PFSK-1 (cell line): ENCODE measurements around the gene PEAR1.

ENCODE experiments used
- FOXP2 ChIP-seq: optimal IDR thresholded peaks from 2 replicates; pipeline ENCODE3; 2011; ENCODE audit warnings: borderline replicate concordance, control low read depth, inconsistent platforms; ENCODE audit not compliant: insufficient read depth; ENCODE audit errors: extremely low read length, extremely low read depth
- POLR2AphosphoS5 ChIP-seq: IDR thresholded peaks from 2 replicates; pipeline ENCODE4 v1.6.1; 2012; ENCODE audit warnings: low read depth, mild to moderate bottlenecking, control low read depth, low read length, moderate library complexity
- REST ChIP-seq, 2 experiments: IDR thresholded peaks; 2 replicates each; pipeline versions ENCODE4 v1.6.1 to v1.8.0; 2011 to 2012; ENCODE audit warnings: low read depth in 2 of 2, low read length in 2 of 2, control low read depth in 1 of 2, inconsistent platforms in 1 of 2, mild to moderate bottlenecking in 1 of 2, moderate library complexity in 1 of 2; ENCODE audit not compliant: insufficient read depth in 1 of 2
- SIN3A ChIP-seq: IDR thresholded peaks from 2 replicates; pipeline ENCODE4 v1.6.1; 2012; ENCODE audit warnings: mild to moderate bottlenecking, low read length, moderate library complexity, borderline replicate concordance; ENCODE audit not compliant: insufficient read depth
- TAF1 ChIP-seq: IDR thresholded peaks from 2 replicates; pipeline ENCODE4 v1.6.1; 2012; ENCODE audit warnings: low read length, control low read depth, borderline replicate concordance; ENCODE audit not compliant: insufficient read depth

Gene PEAR1

DNA sequence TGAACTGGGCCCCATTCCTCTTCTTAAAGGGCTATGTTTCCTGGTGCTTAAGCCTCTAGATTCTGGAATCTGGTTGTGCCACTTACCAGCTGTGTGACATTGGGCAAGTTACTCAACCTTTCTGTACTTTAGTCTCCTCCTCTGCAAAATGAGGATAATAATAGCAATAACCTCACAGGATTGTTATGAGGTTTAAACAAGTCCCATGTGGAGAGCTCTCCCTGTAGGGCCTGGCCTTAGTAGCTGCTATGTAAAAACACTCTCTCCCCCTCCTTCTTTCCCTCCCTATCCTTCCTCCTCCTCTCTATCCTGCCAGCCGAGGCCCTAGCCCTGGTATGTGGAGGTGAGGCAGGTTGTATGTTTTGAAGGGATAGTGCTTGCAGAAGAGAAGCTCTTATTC, 8.2 kb upstream of the PEAR1 start:
- no peak for TF ChIP-seq SIN3A
- TF ChIP-seq REST (IDR thresholded peaks at IDR 0.05; ENCODE audit: insufficient read depth in 1 of 2, low read depth in 2 of 2, low read length in 2 of 2): no peak
- no peak for TF ChIP-seq POLR2AphosphoS5
- no peak for TF ChIP-seq TAF1
- TF ChIP-seq FOXP2: no peak

- TF ChIP-seq TAF1 (no peak), SIN3A (no peak), REST (IDR thresholded peaks at IDR 0.05; ENCODE audit: insufficient read depth in 1 of 2, low read depth in 2 of 2, low read length in 2 of 2) (no peak), POLR2AphosphoS5 (no peak), FOXP2 (no peak)
Measured at GRCh38 chr1:156885880-156886355, 7.6 kb upstream of the PEAR1 start.

DNA sequence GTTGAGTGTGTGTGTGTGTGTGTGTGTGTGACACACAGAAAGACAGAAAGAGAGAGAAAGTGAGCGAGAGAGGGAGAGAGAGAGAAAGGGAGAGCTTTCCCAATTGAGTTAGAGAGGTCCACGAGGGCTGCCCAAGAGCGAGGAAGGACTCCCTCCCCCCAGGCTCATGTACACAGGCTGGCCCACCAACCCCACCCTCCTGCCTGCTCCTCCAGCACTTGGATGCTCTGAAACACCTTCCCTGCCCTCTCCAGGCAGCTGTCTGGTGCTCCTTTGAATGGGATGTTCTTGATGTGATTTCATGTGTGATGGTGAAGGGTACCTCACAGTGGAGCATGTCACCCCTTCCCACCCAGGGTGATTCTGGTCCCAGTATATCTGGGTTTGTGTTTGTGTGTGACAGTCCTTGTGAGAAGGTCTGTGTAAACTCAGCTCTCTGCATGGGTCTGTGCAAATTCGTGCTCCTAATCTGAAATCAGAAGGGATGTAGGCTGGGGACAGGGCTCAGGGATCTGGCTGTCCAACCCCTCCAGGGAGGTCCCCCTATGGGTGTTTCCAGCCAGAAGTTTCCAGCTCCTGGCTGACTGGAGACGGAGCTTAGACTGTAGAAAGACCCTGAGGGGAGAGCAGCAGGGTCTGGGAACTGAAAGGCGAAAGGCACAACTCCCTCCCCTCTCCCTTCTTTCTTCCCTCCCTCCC, 6.8 kb upstream of the PEAR1 start:
- TF ChIP-seq FOXP2 (no peak), POLR2AphosphoS5 (no peak), TAF1 (no peak), SIN3A (no peak), REST (IDR thresholded peaks at IDR 0.05; ENCODE audit: insufficient read depth in 1 of 2, low read depth in 2 of 2, low read length in 2 of 2) (no peak)

DNA sequence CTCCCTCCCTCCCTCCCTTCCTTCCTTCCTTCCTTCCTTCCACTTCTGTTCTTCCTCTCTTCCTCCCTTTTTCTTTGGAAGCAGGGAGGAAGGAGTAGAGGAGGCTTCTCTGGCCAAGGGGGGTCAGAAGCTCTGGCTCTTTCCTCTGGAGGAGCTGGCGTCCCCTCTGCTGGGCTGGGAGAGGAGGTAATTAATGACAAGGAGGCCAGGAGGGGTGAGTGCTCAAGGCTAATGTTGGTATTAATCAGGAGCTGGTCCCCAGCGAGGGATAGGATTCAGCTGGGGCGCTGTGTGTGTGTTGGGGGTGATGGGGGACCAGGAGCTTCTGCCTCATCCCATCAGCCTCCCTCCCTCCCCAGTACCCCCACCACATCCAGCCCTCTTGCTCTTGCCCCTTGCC, 6.2 kb upstream of the PEAR1 start:
- TF ChIP-seq REST (IDR thresholded peaks at IDR 0.05; ENCODE audit: insufficient read depth in 1 of 2, low read depth in 2 of 2, low read length in 2 of 2): no peak

- no peak for TF ChIP-seq POLR2AphosphoS5
- TF ChIP-seq REST (IDR thresholded peaks at IDR 0.05; ENCODE audit: insufficient read depth in 1 of 2, low read depth in 2 of 2, low read length in 2 of 2): no peak
Measured at GRCh38 chr1:156887734-156888133, 5.8 kb upstream of the PEAR1 start.
